ENCODE data around the gene CLPX.

DNA sequence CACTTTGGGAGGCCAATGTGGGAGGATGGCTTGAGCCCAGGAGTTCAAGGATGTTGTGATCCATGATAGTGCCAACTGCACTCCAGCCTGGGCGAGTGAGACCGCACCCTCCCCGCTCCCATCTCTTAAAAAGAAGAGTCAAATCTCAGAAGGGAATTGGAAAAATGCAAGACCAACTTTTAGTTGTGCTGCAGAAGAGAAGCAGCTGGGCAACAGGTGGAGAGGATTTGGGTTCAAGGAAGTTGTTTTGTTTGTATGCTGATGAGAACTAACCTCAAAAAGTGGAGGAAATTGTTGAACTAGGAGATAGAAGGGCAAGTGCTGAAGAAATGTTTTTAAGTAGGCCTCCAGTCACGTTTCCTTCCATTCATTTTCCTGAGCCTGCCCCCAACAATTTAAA is 38.7 kb downstream of the CLPX start:
- TF ChIP-seq POLR2AphosphoS5 (IDR thresholded peaks at IDR 0.05; ENCODE audit: low read depth, low read length) (no peak), SIN3A (IDR thresholded peaks at IDR 0.05; ENCODE audit: borderline replicate concordance, insufficient read depth, low read length) (no peak), TAF1 (IDR thresholded peaks at IDR 0.05; ENCODE audit: borderline replicate concordance, insufficient read depth, low read length) (no peak)
- TF ChIP-seq, protein P1, sequence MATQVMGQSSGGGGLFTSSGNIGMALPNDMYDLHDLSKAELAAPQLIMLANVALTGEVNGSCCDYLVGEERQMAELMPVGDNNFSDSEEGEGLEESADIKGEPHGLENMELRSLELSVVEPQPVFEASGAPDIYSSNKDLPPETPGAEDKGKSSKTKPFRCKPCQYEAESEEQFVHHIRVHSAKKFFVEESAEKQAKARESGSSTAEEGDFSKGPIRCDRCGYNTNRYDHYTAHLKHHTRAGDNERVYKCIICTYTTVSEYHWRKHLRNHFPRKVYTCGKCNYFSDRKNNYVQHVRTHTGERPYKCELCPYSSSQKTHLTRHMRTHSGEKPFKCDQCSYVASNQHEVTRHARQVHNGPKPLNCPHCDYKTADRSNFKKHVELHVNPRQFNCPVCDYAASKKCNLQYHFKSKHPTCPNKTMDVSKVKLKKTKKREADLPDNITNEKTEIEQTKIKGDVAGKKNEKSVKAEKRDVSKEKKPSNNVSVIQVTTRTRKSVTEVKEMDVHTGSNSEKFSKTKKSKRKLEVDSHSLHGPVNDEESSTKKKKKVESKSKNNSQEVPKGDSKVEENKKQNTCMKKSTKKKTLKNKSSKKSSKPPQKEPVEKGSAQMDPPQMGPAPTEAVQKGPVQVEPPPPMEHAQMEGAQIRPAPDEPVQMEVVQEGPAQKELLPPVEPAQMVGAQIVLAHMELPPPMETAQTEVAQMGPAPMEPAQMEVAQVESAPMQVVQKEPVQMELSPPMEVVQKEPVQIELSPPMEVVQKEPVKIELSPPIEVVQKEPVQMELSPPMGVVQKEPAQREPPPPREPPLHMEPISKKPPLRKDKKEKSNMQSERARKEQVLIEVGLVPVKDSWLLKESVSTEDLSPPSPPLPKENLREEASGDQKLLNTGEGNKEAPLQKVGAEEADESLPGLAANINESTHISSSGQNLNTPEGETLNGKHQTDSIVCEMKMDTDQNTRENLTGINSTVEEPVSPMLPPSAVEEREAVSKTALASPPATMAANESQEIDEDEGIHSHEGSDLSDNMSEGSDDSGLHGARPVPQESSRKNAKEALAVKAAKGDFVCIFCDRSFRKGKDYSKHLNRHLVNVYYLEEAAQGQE (IDR thresholded peaks at IDR 0.05; ENCODE audit: insufficient read depth in 1 of 2, low read depth in 2 of 2, low read length in 2 of 2), result no peak

All from PFSK-1 (cell line).